H1 (cell line): ENCODE measurements around the gene MMP15. TPM values are rescaled to one million over a fixed set of nuclear protein-coding genes. Genes with fewer than 3 reads are reported as not detected.

Source experiments
- BRCA1 ChIP-seq: IDR thresholded peaks from 2 replicates; pipeline ENCODE4 v1.6.1; 2012; ENCODE audit warnings: low read depth, low read length, improper control_type of control experiment
- CTBP2 ChIP-seq: IDR thresholded peaks from 2 replicates; pipeline ENCODE4 v1.7.0; 2011; ENCODE audit warnings: borderline replicate concordance, mild to moderate bottlenecking, moderate library complexity, mixed read lengths, low read length; ENCODE audit not compliant: insufficient read depth, insufficient read length
- KDM4A ChIP-seq: IDR thresholded peaks from one replicate; pipeline ENCODE4 v1.7.1; 2012; ENCODE audit warnings: low read depth, mild to moderate bottlenecking, moderate library complexity, low read length, inconsistent platforms; ENCODE audit not compliant: severe bottlenecking
- KDM5A ChIP-seq: fragments of 200-600 bp; IDR thresholded peaks from 2 replicates; pipeline ENCODE4 v1.7.1; 2012; ENCODE audit warnings: mild to moderate bottlenecking, low read length, inconsistent platforms, mixed read lengths
- MAX ChIP-seq: IDR thresholded peaks from 2 replicates; pipeline ENCODE4 v1.6.1; 2012; ENCODE audit warnings: inconsistent platforms
- SP1 ChIP-seq: IDR thresholded peaks from 2 replicates; pipeline ENCODE4 v1.6.1; 2011; ENCODE audit warnings: low read depth, low read length
- SP2 ChIP-seq: IDR thresholded peaks from 2 replicates; pipeline ENCODE4 v1.6.1; 2012; ENCODE audit warnings: mild to moderate bottlenecking, low read length, inconsistent platforms
- SRF ChIP-seq: IDR thresholded peaks from 2 replicates; pipeline ENCODE4 v1.6.1; 2011; ENCODE audit warnings: mild to moderate bottlenecking, low read depth, low read length, moderate library complexity
- polyA plus RNA-seq, 7 experiments: library from polyadenylated mRNA; depleted of rRNA in 3 of 7; stranded (reverse) in 5 of 7; unstranded in 2 of 7; fragments of >200 nt in 5 of 7; fragments of 200-250 nt in 2 of 7; gene quantifications; 1 replicate in 5 of 7; 2 replicates in 1 of 7; 4 replicates in 1 of 7; pipeline versions ENCODE4 v1.2.1 to v1.2.3, GENCODE V29; 2011 to 2013; ENCODE audit warnings: missing spikeins in 2 of 7, mixed read lengths in 2 of 7
- total RNA-seq: library from RNA; stranded (reverse); fragmentation: NEBNext Ultra II Directional; extraction: Animal tissue kit (Norgen Biotek cat#: 25700); gene quantifications from 2 replicates; pipeline ENCODE4 v1.2.1, GENCODE V29; 2021

MMP15 gene
- total and polyA plus RNA-seq, 2 of the 8 experiments (the other 6 are each of a cell fraction or from before 2014, with no cell fraction given) = 38.5 to 42.2 TPM

- TF ChIP-seq SRF (no peak), SP1 (no peak), KDM4A (no peak), BRCA1 (no peak), SP2 (no peak), MAX (no peak), KDM5A (no peak), CTBP2 (no peak)
Measured at GRCh38 chr16:58011652-58012051, 13.9 kb upstream of the MMP15 start (continued).
